Fibroblast of lung (primary cell): ENCODE measurements around the gene PRDM16.

Source experiments
- EZH2 ChIP-seq: IDR thresholded peaks from 2 replicates; pipeline ENCODE4 v1.5.1; 2012; ENCODE audit warnings: low read length, control low read depth, mild to moderate bottlenecking; ENCODE audit errors: missing control alignments
- TF ChIP-seq, protein P1 (sequence below), 2 donors: IDR thresholded peaks in 1 of 2; conservative IDR thresholded peaks in 1 of 2; 1 replicate in 1 of 2; 2 replicates in 1 of 2; pipeline ENCODE4 v1.5.1; 2011 to 2012; ENCODE audit warnings: low read length in 2 of 2, control low read depth in 1 of 2, inconsistent platforms in 1 of 2, low read depth in 1 of 2, mild to moderate bottlenecking in 1 of 2

DNA sequence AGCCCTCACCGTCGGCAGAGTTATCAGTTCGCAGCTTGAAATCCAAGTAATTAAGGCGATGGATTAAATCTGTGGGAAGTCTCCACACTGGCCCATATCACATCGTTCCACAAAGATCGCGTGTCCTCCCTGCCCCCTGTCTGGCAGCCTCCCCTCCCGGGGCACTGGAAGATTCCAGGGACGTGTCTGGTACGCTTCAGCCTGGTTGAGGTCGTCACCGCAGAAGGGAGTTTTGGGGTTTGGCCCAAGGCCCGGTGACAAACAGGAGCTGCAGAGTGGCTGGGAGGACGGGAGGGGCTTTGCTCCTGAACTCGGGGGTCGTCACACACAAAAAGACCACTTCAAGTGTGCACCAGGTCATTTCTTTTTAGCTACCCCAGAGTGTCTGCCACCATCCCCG is 51.1 kb downstream of the PRDM16 start:
- TF ChIP-seq, protein P1, sequence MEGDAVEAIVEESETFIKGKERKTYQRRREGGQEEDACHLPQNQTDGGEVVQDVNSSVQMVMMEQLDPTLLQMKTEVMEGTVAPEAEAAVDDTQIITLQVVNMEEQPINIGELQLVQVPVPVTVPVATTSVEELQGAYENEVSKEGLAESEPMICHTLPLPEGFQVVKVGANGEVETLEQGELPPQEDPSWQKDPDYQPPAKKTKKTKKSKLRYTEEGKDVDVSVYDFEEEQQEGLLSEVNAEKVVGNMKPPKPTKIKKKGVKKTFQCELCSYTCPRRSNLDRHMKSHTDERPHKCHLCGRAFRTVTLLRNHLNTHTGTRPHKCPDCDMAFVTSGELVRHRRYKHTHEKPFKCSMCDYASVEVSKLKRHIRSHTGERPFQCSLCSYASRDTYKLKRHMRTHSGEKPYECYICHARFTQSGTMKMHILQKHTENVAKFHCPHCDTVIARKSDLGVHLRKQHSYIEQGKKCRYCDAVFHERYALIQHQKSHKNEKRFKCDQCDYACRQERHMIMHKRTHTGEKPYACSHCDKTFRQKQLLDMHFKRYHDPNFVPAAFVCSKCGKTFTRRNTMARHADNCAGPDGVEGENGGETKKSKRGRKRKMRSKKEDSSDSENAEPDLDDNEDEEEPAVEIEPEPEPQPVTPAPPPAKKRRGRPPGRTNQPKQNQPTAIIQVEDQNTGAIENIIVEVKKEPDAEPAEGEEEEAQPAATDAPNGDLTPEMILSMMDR (conservative IDR thresholded peaks at IDR 0.05 in 1 of 2, IDR thresholded peaks at IDR 0.05 in 1 of 2; ENCODE audit: low read depth in 1 of 2, low read length in 2 of 2), result no peak
- TF ChIP-seq EZH2, result no peak
